Mucosa of stomach (tissue), 1 donor: ENCODE results near the gene CGNL1.

ENCODE experiments used
- H3K27me3 ChIP-seq: one replicate; pipeline ENCODE4 v1.7.0; 2013; ENCODE audit warnings: mild to moderate bottlenecking, low read length; ENCODE audit not compliant: control insufficient read depth, insufficient read depth
- H3K36me3 ChIP-seq: one replicate; pipeline ENCODE4 v1.7.0; 2013; ENCODE audit warnings: low read length; ENCODE audit not compliant: control insufficient read depth, insufficient read depth
- H3K4me1 ChIP-seq: one replicate; pipeline ENCODE4 v1.7.0; 2013; ENCODE audit warnings: mild to moderate bottlenecking, low read length; ENCODE audit not compliant: control insufficient read depth, insufficient read depth
- H3K4me3 ChIP-seq: one replicate; pipeline ENCODE4 v1.7.0; 2013; ENCODE audit warnings: low read length
- H3K9ac ChIP-seq: one replicate; pipeline ENCODE4 v1.7.0; 2013; ENCODE audit warnings: mild to moderate bottlenecking, low read length, moderate library complexity
- H3K9me3 ChIP-seq: one replicate; pipeline ENCODE4 v1.7.0; 2013; ENCODE audit warnings: mild to moderate bottlenecking, low read length, moderate library complexity; ENCODE audit not compliant: control insufficient read depth
- donor health status: Pancreatic carcinoma.

CGNL1 gene

DNA sequence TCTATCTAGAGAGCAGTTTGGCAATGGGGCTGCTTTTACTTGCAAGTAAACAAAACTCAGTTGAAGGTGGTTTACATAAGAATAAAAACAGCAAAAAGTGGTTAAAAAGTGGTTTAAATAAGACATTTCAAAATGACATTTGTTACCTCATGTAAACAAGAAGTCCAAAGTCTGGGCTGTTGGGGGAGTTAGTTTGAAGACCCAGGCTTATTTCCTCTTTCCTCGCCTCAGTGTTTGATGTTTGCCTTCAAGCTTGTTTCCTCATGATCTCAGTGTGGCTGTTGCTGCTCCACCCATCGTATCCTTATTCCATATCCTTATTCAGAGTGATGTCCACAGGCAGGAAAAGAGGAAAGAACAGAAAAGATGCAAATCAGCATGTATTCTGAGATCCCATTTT, 15.2 kb downstream of the CGNL1 start:
- Histone ChIP-seq H3K27me3 (no peaks in the 10 kb centered on the region), H3K9me3 (no peaks in the 10 kb centered on the region), H3K9ac (no peak overlapping the region), H3K36me3 (no peaks in the 10 kb centered on the region), H3K4me3 (no peak overlapping the region), H3K4me1 (no peaks in the 10 kb centered on the region)

DNA sequence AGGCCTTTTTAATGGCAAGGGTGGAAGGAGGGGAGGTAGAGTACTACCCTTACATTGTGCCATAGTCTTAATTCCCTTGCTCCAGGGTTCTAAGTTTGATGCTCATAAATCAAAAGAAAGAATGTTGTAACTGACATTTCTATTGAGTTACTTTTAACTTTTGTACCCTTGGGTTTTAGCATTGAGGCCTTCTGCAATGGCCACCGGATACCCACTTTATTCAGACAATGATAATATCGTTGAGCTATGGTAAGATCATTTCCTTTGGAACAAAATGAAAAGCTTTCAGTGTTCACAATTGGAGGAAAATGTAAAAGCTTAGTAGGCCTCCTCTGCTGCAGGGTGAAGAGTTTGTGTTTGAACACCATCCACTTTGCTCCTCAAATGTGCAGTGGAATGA, 16.8 kb downstream of the CGNL1 start:
- no peak overlapping the region for H3K4me3 ChIP-seq
- no peaks in the 10 kb centered on the region for H3K9me3 ChIP-seq
- no peak overlapping the region for H3K9ac ChIP-seq
- H3K27me3 ChIP-seq = no peaks in the 10 kb centered on the region
- no peaks in the 10 kb centered on the region for H3K4me1 ChIP-seq
- H3K36me3 ChIP-seq = no peaks in the 10 kb centered on the region

DNA sequence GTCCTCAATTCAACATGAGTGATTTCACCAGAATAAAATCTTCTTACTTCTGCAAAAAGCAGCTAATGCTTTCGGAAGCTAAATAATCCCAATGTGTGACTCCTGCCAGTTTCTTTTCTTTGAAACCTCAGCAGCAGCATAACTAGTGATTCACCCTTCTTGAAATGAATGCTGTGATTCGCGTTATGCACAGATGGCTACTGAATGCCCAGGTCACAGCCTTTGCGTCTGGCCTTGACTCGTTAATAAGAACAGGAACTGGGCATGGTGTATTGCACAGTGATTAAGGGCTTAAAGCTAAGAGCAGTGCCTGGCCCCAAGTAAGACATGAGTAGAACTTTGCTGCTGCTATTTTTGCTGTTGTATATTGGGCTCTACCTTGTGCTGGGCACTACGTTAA, 19.0 kb downstream of the CGNL1 start:
- Histone ChIP-seq H3K36me3 (no peaks in the 10 kb centered on the region), H3K4me1 (no peaks in the 10 kb centered on the region), H3K9ac (no peak overlapping the region), H3K9me3 (no peaks in the 10 kb centered on the region), H3K4me3 (no peak overlapping the region), H3K27me3 (no peaks in the 10 kb centered on the region)

DNA sequence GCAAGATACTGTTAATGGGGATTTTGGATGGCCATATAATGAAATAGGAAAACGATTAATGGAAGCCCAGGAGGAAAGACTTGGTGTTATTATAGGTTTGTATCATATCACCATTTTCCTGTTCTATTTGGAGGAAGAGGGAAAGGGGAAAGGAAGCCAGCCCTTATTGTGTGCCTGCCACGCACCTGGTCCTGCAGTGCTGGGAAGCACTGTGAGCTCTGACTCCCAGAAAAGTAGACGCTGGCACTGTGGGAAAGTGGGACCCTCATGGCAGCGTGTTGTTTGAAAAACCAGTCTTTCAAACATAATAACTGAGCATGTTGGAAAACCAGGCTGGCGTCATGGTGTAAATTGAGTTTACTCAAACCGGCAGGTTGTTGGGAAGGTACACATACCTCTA, 22.0 kb downstream of the CGNL1 start:
- Histone ChIP-seq H3K9me3 (no peaks in the 10 kb centered on the region), H3K9ac (no peak overlapping the region), H3K4me1 (no peaks in the 10 kb centered on the region), H3K36me3 (no peaks in the 10 kb centered on the region), H3K4me3 (no peak overlapping the region), H3K27me3 (no peaks in the 10 kb centered on the region)

DNA sequence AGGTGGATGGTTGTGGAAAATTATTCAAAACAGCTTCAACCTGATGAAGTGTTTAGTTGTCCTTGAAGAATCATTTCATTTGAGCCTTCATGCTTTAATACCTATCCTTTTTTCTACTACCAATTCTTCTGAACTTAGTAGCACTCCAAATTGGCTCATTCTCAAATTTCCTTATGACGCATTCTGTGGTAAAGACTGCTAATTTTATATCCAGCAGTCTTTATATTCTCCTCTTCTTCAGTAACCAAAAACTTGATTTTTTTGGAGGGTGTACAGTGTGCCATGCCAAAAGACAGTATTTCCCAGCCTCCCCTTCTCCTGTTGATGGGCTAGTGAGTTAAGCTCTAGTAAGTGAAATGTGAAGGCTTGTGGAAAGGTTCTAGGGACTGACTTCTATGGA, 25.2 kb downstream of the CGNL1 start:
- no peaks in the 10 kb centered on the region for H3K36me3 ChIP-seq
- H3K4me3 ChIP-seq = no peak overlapping the region
- no peak overlapping the region for H3K9ac ChIP-seq

DNA sequence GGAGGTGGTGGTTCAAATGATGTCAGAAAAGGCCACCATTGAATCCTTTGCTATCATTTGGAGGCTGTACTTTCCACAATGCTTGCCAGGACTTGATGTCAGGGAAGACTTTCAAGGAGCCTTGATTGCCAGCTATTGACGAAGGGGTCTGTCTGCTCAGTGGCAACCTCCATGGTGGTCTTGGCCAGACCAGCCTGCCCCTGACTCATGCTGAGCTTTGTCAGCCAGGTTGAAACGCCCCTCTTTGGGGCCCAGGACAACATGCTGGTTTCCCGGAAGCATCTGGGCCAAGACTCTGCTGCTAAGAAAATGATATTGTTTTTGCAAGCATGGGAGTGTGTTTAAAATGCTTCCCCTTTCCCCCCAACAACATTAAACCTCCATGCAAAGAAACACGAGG, 26.7 kb downstream of the CGNL1 start:
- H3K4me1 ChIP-seq = no peaks in the 10 kb centered on the region
- no peak overlapping the region for H3K4me3 ChIP-seq
- H3K27me3 ChIP-seq = no peaks in the 10 kb centered on the region
- no peak overlapping the region for H3K9ac ChIP-seq
- no peaks in the 10 kb centered on the region for H3K36me3 ChIP-seq
- no peaks in the 10 kb centered on the region for H3K9me3 ChIP-seq

More for the DNA sequence above, 25.2 kb downstream of the CGNL1 start:
- Histone ChIP-seq H3K9me3 (no peaks in the 10 kb centered on the region), H3K4me1 (no peaks in the 10 kb centered on the region), H3K27me3 (no peaks in the 10 kb centered on the region)

DNA sequence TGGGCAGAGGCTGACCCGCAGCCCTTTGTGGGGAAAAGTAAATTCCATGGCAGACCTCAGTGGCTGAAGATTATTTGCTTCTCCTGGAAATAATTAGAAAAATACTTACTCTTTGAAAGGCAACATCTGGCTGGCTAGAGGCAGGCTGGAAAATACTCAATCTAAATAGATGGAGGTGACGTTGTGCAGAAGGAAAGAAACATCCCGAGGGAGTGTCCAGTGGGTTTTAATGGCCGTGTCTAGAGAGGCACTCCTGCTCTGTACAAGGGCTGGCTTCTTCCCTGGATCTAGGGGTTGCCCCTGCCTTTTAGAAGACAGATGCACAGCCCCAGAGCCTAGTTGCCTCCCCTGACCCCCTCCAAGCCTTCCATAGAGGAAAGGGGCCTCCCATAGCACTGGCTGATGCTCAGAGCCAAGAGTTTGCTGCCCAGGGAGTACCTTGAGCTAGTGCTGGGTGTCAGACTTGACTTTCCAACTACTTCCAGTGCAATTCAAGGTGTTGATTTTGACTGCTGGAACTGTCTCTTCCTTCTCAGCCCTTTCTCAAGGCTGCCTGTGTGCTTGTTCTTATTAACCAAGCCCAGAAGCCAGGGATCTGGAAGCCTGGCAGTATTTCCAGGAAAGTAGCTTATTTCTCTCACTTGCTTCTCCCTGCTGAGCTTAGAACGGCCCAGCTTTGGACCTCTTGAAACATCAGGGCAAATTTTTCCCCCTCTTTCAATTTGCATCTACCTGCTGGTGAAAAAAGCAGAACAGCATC, 27.4 kb downstream of the CGNL1 start:
- no peaks in the 10 kb centered on the region for H3K4me1 ChIP-seq
- no peak overlapping the region for H3K4me3 ChIP-seq

DNA sequence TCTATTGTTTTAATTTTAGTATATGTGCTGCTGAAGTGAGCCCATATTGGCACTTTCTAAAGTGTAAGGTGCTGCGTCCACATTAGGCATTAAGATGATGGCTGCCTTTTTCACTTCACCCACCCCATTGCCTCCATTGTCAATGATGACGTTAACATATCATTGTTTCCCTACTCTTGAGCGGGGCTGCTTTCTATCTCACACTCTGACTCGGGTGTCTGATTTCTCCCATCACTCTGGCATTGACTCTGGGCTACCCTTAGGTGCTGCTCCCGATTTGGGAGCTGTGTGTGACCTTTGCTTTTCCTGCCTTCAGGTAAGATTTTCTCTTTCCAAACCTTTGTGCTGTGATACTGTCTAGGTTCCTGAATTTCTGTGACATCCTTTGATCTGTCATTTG, 28.8 kb downstream of the CGNL1 start:
- no peaks in the 10 kb centered on the region for H3K36me3 ChIP-seq

More for the DNA sequence above, 27.4 kb downstream of the CGNL1 start:
- Histone ChIP-seq H3K36me3 (no peaks in the 10 kb centered on the region), H3K9ac (no peak overlapping the region), H3K9me3 (no peaks in the 10 kb centered on the region), H3K27me3 (no peaks in the 10 kb centered on the region)

DNA sequence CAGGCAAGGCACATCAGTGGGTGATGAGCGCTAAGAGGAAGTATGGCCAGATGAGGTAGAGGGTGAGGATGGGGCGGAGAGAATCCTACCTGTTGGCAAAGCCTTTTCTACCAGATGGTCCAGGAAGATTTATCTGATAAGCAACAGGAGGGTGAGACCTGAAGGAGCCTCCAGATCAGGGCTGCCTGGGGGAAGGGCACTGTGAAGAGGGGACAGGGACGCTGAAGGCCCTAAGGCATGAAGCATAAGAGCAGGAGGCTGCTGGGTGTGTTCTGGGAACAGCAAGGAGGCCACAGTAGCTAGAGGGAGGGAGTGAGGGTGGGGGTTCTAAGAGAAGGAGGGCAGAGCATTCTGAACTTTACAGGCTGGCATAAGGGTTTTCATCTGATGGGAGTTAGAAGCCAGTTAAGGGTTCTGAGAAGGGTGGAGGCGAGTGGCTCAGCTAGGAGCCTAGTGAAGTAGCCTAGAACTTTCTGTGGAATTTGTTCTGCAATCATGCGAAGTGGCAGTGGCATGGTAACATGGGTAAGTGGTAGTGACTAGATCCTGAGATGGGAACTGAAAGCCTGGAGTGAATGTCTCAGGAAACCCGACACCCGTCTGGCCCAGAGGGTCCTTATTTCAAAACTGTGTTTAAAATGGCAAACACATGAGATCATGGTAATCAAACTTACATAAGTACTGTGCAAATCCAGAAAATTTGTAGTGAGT, 29.9 kb downstream of the CGNL1 start:
- Histone ChIP-seq H3K36me3 (no peaks in the 10 kb centered on the region), H3K9ac (no peak overlapping the region), H3K27me3 (no peaks in the 10 kb centered on the region), H3K4me3 (no peak overlapping the region), H3K4me1 (no peaks in the 10 kb centered on the region), H3K9me3 (no peaks in the 10 kb centered on the region)

More for the DNA sequence above, 28.8 kb downstream of the CGNL1 start:
- Histone ChIP-seq H3K27me3 (no peaks in the 10 kb centered on the region), H3K9me3 (no peaks in the 10 kb centered on the region), H3K9ac (no peak overlapping the region), H3K4me3 (no peak overlapping the region), H3K4me1 (no peaks in the 10 kb centered on the region)

DNA sequence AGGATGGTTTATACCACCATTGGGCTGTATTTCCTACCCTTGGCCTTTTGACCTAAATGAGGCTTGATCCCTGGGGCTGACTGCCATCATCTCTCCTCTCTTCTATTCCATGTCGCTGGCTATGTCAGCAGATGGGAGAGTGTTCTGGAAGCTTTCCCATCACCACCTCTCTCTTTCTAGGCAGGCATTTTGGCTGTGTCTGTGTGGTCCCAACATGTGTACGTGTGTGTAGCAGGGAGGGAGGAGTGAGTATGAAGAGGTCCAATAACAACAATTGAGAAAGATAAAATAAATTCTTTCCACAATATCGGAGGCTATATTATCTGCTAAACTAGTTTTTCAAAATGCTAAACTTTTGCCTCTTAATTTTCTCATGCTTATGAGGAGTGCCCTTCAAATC, 34.1 kb downstream of the CGNL1 start:
- Histone ChIP-seq H3K4me1 (no peaks in the 10 kb centered on the region), H3K4me3 (no peak overlapping the region), H3K9ac (no peak overlapping the region), H3K27me3 (no peaks in the 10 kb centered on the region), H3K36me3 (no peaks in the 10 kb centered on the region), H3K9me3 (no peaks in the 10 kb centered on the region)

DNA sequence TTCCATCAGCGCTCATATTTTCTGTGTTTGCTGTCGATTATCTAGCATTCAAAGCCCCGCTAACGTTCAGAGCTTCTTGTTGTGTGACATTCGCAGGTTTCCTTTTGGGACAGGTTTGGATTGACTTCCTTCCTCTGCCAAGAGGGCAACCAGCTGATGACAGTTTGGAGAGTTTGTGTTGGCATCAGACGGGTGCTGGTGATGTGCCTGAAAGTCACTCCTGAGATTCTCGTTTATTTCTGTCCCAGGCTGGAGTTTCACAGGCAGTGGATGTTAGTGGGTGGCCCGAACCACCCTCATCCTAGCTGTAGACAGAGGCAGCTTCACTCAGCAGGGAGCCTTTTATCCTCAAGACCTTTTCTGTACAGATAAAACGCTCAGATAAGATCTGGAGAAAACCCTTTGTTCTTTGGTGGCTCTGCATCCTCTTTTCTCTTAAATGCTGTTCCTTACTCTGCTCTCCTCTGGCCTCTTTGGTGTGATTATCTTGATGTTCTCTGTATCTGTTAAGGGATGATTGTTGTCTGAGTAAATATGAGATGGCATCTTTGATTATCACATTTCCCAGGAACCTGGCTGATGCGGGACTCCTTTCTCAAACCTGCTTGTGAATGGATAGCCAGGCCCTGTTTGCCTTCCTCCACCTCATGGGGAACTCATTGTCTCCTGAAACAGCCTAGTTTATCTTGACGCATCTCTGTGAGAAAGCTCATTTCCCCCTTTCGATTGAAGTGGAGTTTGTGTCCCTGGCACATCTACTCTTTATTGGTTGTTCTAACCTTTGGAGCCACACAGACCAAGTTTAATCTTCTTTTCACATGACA, 35.9 kb downstream of the CGNL1 start:
- no peaks in the 10 kb centered on the region for H3K4me1 ChIP-seq
- H3K9me3 ChIP-seq = no peaks in the 10 kb centered on the region
- H3K27me3 ChIP-seq = no peaks in the 10 kb centered on the region
- H3K4me3 ChIP-seq = no peak overlapping the region
- no peak overlapping the region for H3K9ac ChIP-seq
- H3K36me3 ChIP-seq = no peaks in the 10 kb centered on the region

DNA sequence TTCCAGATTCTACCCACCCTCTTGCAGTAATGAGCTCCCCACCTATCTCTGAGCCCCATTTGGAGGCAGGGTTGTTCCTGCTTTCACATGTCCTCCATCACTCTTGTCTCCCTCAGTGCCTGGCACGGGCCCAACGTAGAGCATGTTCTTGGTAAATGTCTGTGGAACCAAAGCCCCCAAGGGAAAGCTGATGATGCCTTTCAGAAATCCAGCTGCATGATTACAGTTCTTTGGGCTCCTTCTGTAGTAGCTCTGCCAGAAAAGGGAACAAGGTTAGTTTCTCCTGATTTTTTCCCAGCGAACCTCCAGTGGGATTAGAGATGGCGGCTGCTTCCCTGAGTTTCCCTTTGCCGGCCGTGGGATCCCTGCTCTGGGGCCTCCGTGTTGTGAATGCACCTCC, 39.3 kb downstream of the CGNL1 start:
- Histone ChIP-seq H3K9ac (no peak overlapping the region), H3K4me1 (no peaks in the 10 kb centered on the region), H3K4me3 (no peak overlapping the region), H3K36me3 (no peaks in the 10 kb centered on the region), H3K27me3 (no peaks in the 10 kb centered on the region), H3K9me3 (no peaks in the 10 kb centered on the region)
